Sigmoid colon (tissue), 7 donors: ENCODE results near the gene OSCP1. TPM values are rescaled to one million over a fixed set of nuclear protein-coding genes. Genes with fewer than 3 reads are reported as not detected.

Source experiments
- DNase-seq: peaks from one replicate; pipeline ENCODE4 v3.0.0-alpha.2; 2019
- H3K27ac ChIP-seq, 4 donors: fragments of 200-600 bp; sonication (generic); one replicate each; pipeline ENCODE4 v1.5.1; 2016 to 2019; ENCODE audit warnings: mild to moderate bottlenecking in 1 of 4
- H3K27me3 ChIP-seq, 3 donors: fragments of 200-600 bp; sonication (generic); one replicate each; pipeline ENCODE4 v1.5.1; 2019; ENCODE audit warnings: mild to moderate bottlenecking in 1 of 3
- H3K36me3 ChIP-seq, 4 donors: fragments of 200-600 bp; sonication (generic); one replicate each; pipeline ENCODE4 v1.5.1; 2016 to 2019
- H3K4me1 ChIP-seq, 4 donors: fragments of 200-600 bp; sonication (generic); one replicate each; pipeline ENCODE4 v1.5.1; 2017 to 2019
- H3K4me3 ChIP-seq, 4 donors: fragments of 200-600 bp; sonication (generic); one replicate each; pipeline ENCODE4 v1.5.1; 2017 to 2019; ENCODE audit warnings: mild to moderate bottlenecking in 2 of 4, moderate library complexity in 1 of 4
- H3K9me3 ChIP-seq, 4 donors: fragments of 200-600 bp in 3 of 4; sonication (generic) in 3 of 4; one replicate each; pipeline versions ENCODE4 v1.5.1 to v1.6.1; 2013 to 2019
- EP300 ChIP-seq, 4 donors: sonication (generic); formaldehyde crosslinking; IDR thresholded peaks; one replicate each; pipeline ENCODE4 v1.6.1; 2017; ENCODE audit warnings: antibody characterized with exemption in 4 of 4
- POLR2A ChIP-seq, 2 donors: fragments of 450-650 bp; IDR thresholded peaks; one replicate each; pipeline ENCODE4 v1.6.1; 2016; ENCODE audit warnings: antibody characterized with exemption in 2 of 2, mild to moderate bottlenecking in 2 of 2, moderate library complexity in 2 of 2
- POLR2AphosphoS5 ChIP-seq, 4 donors: sonication (generic); formaldehyde crosslinking; IDR thresholded peaks; one replicate each; pipeline ENCODE4 v1.6.1; 2017; ENCODE audit warnings: antibody characterized with exemption in 4 of 4
- WGBS, 2 donors: extraction: QIAGEN DNeasy Blood & Tissue Kit; methylation state at CpG; one replicate each; pipeline ENCODE4 v1.1.7; 2013; 5-methylcytosine and 5-hydroxymethylcytosine counted together
- intact Hi-C: fragments of 100-400 bp; cut with DNase I; formaldehyde crosslinking; loops from one replicate; pipeline ENCODE4 v1.15.1; 2023
- polyA plus RNA-seq, 3 donors: library from polyadenylated mRNA; stranded (reverse); fragments of 200-250 nt; gene quantifications; one replicate each; pipeline ENCODE4 v1.2.3, GENCODE V29; 2013
- total RNA-seq, 4 donors: library from RNA; depleted of rRNA; stranded (reverse); fragments of >200 nt; gene quantifications; one replicate each; pipeline ENCODE4 v1.1.0, GENCODE V29; 2016
- TF ChIP-seq, protein P1 (sequence below), 4 experiments: fragments of 450-650 bp in 3 of 4; fragments of 200-600 bp in 1 of 4; IDR thresholded peaks; one replicate each; pipeline ENCODE4 v1.5.1; 2016 to 2019; ENCODE audit warnings: antibody characterized with exemption in 4 of 4, mild to moderate bottlenecking in 3 of 4, moderate library complexity in 2 of 4
- donor health status: healthy with polysubstance abuse.
- donor health status: Bipolar disorder and iron deficiency.
- donor health status: healthy.

OSCP1 gene
- total and polyA plus RNA-seq, 7 donors: 1.8 to 15.3 (median 10.3) TPM; not detected in 1

DNA sequence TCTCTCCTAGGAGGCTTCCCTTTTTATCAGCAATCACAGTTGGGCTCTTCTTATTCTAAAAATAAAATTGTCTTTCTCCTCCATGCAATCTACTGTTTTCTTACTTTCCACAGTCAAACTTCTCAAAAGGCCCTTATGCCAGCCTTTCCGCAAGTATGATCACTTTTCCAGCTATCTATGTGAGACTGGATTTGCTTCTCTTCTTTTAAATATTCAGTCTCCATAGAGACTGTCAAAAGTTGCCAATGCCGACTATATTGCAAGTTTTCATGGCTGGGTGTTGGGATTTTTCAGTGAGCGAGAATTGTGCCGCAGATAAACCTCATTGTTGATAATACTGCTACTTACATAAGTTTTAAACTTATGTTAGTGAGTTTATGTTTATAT, 47.8 kb downstream of the OSCP1 start:
- H3K27me3 ChIP-seq: no peaks in the 10 kb centered on the region
- H3K9me3 ChIP-seq: no peaks in the 10 kb centered on the region
- 92% methylated on average over 4 of the region's 4 CpGs for WGBS, 2 donors
- TF ChIP-seq, protein P1, sequence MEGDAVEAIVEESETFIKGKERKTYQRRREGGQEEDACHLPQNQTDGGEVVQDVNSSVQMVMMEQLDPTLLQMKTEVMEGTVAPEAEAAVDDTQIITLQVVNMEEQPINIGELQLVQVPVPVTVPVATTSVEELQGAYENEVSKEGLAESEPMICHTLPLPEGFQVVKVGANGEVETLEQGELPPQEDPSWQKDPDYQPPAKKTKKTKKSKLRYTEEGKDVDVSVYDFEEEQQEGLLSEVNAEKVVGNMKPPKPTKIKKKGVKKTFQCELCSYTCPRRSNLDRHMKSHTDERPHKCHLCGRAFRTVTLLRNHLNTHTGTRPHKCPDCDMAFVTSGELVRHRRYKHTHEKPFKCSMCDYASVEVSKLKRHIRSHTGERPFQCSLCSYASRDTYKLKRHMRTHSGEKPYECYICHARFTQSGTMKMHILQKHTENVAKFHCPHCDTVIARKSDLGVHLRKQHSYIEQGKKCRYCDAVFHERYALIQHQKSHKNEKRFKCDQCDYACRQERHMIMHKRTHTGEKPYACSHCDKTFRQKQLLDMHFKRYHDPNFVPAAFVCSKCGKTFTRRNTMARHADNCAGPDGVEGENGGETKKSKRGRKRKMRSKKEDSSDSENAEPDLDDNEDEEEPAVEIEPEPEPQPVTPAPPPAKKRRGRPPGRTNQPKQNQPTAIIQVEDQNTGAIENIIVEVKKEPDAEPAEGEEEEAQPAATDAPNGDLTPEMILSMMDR (IDR thresholded peaks at IDR 0.05): no peak
- TF ChIP-seq EP300 (IDR thresholded peaks at IDR 0.05): no peak
- no peak for TF ChIP-seq POLR2A (IDR thresholded peaks at IDR 0.05)
- TF ChIP-seq POLR2AphosphoS5 (IDR thresholded peaks at IDR 0.05): no peak
- no peak overlapping the region for H3K27ac ChIP-seq
- H3K36me3 ChIP-seq: no peaks in the 10 kb centered on the region
- DNase-seq: no peak
- intact Hi-C loops: no loop called here
- no peak overlapping the region for H3K4me3 ChIP-seq
- H3K4me1 ChIP-seq: peaks cover 0 to 5% (median 3%) of the 10 kb centered on the region in 4 donors

DNA sequence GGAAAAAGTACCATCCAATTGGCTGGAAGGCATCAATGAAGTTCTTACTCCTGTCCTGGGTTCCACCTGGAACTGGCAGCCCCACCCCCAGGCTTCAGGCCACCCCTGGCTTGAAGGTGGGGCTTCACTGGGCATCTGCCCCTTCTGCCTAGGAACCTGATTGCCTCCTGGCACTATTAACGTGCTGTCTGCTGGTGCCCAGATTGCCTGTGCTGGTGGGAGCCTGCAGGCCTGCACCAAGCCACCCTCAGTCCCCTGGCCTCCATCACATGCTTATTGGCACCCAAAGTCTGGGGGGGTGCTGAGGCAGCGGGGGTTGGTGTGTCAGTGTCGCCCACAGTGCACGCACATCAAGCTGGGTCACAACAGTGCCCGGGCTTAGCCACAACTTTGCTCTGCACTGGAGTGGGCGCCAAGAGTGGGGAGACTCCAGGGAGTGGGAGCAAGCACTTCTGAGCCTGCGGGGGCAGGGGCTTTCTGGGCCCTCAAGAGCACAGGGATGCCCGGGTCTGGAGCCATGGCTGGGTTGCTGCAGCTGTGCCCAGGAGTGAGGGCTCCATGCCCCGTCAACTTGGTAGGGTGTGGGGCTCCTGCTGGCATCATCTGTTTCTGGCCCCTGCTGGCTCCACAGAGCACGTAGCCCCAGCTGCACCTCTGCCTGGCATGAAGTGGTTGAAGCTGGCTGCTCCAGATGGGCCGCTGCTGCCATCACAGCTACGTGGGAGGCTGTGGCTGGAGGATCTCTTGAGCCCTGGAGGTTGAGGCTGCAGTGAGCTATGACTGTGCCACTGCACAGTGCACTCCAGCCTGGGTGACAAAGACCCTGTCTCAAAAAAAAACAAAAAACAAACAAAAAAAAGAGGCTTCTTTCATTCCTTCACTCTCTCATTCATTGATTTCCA, 48.4 kb downstream of the OSCP1 start:
- no peak for DNase-seq
- H3K27me3 ChIP-seq: no peaks in the 10 kb centered on the region

DNA sequence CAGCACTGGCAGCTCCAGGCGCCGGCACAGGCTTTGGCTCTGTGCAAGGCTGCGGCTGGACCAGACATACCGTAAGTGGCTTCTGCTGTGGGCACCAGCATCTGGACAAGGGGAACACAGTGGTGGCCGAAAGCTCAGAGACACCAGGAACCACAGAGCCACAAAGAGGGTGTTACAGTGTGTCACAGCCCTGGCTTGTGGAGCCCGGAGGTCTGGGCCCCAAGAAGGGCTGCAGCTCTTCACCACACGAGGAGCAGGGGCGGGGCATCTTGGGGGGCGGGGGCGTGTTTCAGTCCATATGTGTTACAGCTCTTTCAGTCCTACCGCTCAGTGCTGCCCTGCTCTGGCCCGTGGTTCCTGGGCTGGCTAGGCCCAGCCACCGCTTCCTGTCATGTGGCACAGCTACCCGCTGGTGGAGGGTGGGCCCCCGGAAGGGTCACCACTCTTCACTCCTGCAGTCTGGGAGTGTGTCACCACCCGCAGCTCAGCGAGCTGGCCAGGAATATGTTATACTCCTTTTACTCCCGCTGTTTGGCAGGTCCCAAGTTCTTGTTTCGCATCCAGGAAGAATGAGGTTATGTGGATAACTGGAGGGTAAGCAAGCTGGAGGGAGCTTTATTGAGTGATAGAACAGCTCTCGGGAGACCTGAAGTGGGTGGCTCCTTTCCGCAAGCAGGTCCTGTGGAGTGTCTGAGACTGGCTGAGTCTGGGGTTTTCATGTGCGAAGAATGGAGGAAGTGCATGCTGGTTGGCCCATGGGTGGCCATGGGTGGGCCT, 49.2 kb downstream of the OSCP1 start:
- H3K4me3 ChIP-seq: peak overlapping the region in 1 of 4 donors; percentile 23
- WGBS, 2 donors: 72 to 80% methylated on average over 22 of the region's 22 CpGs
- intact Hi-C loops: no loop called here

More for the DNA sequence above, 48.4 kb downstream of the OSCP1 start:
- Histone ChIP-seq H3K4me1 (peaks cover 0 to 9% (median 6%) of the 10 kb centered on the region in 4 donors), H3K4me3 (peak overlapping the region in 1 of 4 donors; percentile 23), H3K36me3 (no peaks in the 10 kb centered on the region), H3K27ac (peak overlapping the region in 1 of 4 donors; percentile 55), H3K9me3 (no peaks in the 10 kb centered on the region)
- TF ChIP-seq POLR2A (IDR thresholded peaks at IDR 0.05) (no peak), EP300 (IDR thresholded peaks at IDR 0.05) (no peak), POLR2AphosphoS5 (IDR thresholded peaks at IDR 0.05) (no peak)
- TF ChIP-seq, protein P1 (IDR thresholded peaks at IDR 0.05): no peak
- intact Hi-C loops: no loop called here
- 90 to 95% methylated on average over 12 of the region's 12 CpGs for WGBS, 2 donors

DNA sequence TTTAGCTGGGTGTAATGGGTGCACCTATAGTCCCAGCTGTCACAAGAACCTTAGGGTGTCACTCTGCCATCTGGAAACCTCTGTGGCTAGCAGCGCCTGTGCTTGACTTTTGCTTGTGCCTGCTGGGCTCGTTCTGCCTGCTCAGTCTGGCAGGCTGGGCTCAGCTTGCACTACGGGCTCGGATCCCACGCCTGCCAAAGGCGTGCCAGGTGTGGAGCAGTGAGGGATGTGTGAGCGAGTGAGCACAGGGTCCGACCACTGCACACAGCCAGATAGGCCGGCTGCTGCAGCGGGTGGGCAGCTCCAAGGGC, 49.8 kb downstream of the OSCP1 start:
- H3K27ac ChIP-seq: peak overlapping the region in 2 of 4 donors; percentile 47 to 55
- no peak for DNase-seq
- intact Hi-C loops: no loop called here
- TF ChIP-seq, protein P1 (IDR thresholded peaks at IDR 0.05): no peak
- TF ChIP-seq POLR2AphosphoS5 (IDR thresholded peaks at IDR 0.05): no peak
- no peak for TF ChIP-seq EP300 (IDR thresholded peaks at IDR 0.05)
- no peak for TF ChIP-seq POLR2A (IDR thresholded peaks at IDR 0.05)
- peaks cover 0 to 20% (median 15%) of the 10 kb centered on the region in 4 donors for H3K4me1 ChIP-seq
- H3K27me3 ChIP-seq: no peaks in the 10 kb centered on the region
- H3K4me3 ChIP-seq: peak overlapping the region in 1 of 4 donors; percentile 23
- no peaks in the 10 kb centered on the region for H3K9me3 ChIP-seq
- 91 to 93% methylated on average over 10 of the region's 10 CpGs for WGBS, 2 donors
- H3K36me3 ChIP-seq: no peaks in the 10 kb centered on the region

More for the DNA sequence above, 49.2 kb downstream of the OSCP1 start:
- no peaks in the 10 kb centered on the region for H3K27me3 ChIP-seq
- peaks cover 0 to 17% (median 15%) of the 10 kb centered on the region in 4 donors for H3K4me1 ChIP-seq
- H3K36me3 ChIP-seq: no peaks in the 10 kb centered on the region
- no peaks in the 10 kb centered on the region for H3K9me3 ChIP-seq
- H3K27ac ChIP-seq: peak overlapping the region in 2 of 4 donors; percentile 47 to 55
- DNase-seq: peak; percentile 87
- TF ChIP-seq, protein P1 (IDR thresholded peaks at IDR 0.05): no peak
- TF ChIP-seq POLR2A (IDR thresholded peaks at IDR 0.05) (peak in 1 of 2 donors; percentile 8), EP300 (IDR thresholded peaks at IDR 0.05) (no peak), POLR2AphosphoS5 (IDR thresholded peaks at IDR 0.05) (peak in 1 of 4 donors; percentile 45)
